Caco-2 (cell line): ENCODE measurements around the gene CCNJ. TPM values are rescaled to one million over a fixed set of nuclear protein-coding genes. Genes with fewer than 3 reads are reported as not detected.

Experiments used
- BruUV-seq: library from RNA; stranded (reverse); fragments of 400-500 nt; replicated peaks from 2 replicates; lab custom pipeline; 2021; lab: Mats Ljungman, UMichigan
- CTCF ChIA-PET: fragments of 300-600 bp; sonication (Branson Sonifier 250); formaldehyde crosslinking; loops from one replicate; lab custom pipeline; 2022; ENCODE audit warnings: antibody characterized with exemption; lab: Charles Lee
- POLR2A ChIA-PET: fragments of 300-600 bp; sonication (Branson Sonifier 250); formaldehyde crosslinking; loops from one replicate; lab custom pipeline; 2022; ENCODE audit warnings: antibody characterized with exemption; lab: Charles Lee
- DNase-seq, 2 experiments: peaks; one replicate each; pipeline versions ENCODE4 v3.0.0 to v3.0.0-alpha.2; 2020 to 2022
- H3K27me3 ChIP-seq: replicated peaks from 2 replicates; pipeline ENCODE4 v1.6.0; 2011; ENCODE audit warnings: low read length; ENCODE audit not compliant: control insufficient read depth, insufficient read depth
- H3K36me3 ChIP-seq: 2 replicates; pipeline ENCODE4 v1.5.1; 2011; ENCODE audit warnings: low read length; ENCODE audit not compliant: control insufficient read depth, insufficient read depth
- H3K4me1 ChIP-seq: fragments of 250-450 bp; sonication (Bioruptor Pico); 2 replicates; pipeline ENCODE4 v1.5.1; 2020; ENCODE audit warnings: mild to moderate bottlenecking
- H3K4me3 ChIP-seq: 2 replicates; pipeline ENCODE4 v1.5.1; 2011; ENCODE audit warnings: low read depth, mild to moderate bottlenecking, control low read depth, low read length
- H3K9me3 ChIP-seq: fragments of 250-450 bp; sonication (Bioruptor Pico); 2 replicates; pipeline ENCODE4 v1.5.1; 2020; ENCODE audit warnings: mild to moderate bottlenecking, moderate library complexity
- H3K27ac Mint-ChIP-seq: one replicate; pipeline ENCODE4 v1.8.0; 2022; ENCODE audit warnings: mixed read lengths; ENCODE audit not compliant: unreplicated experiment
- H3K27me3 Mint-ChIP-seq: one replicate; pipeline ENCODE4 v1.8.0; 2022; ENCODE audit warnings: mixed read lengths; ENCODE audit not compliant: insufficient read depth, unreplicated experiment
- H3K36me3 Mint-ChIP-seq: one replicate; pipeline ENCODE4 v1.8.0; 2022; ENCODE audit warnings: mild to moderate bottlenecking, mixed read lengths; ENCODE audit not compliant: insufficient read depth, unreplicated experiment
- H3K4me1 Mint-ChIP-seq: one replicate; pipeline ENCODE4 v1.8.0; 2022; ENCODE audit warnings: low read depth, mixed read lengths; ENCODE audit not compliant: unreplicated experiment
- H3K4me3 Mint-ChIP-seq: one replicate; pipeline ENCODE4 v1.8.0; 2022; ENCODE audit warnings: mild to moderate bottlenecking, moderate library complexity, mixed read lengths; ENCODE audit not compliant: unreplicated experiment
- H3K9me3 Mint-ChIP-seq: one replicate; pipeline ENCODE4 v1.8.0; 2022; ENCODE audit warnings: mixed read lengths; ENCODE audit not compliant: unreplicated experiment
- CTCF ChIP-seq, 2 experiments: fragments of 200-600 bp in 1 of 2; IDR thresholded peaks; 1 replicate in 1 of 2; 2 replicates in 1 of 2; pipeline versions ENCODE4 v1.5.1 to v1.8.0; 2011 to 2022; ENCODE audit warnings: antibody characterized with exemption in 1 of 2, control low read depth in 1 of 2, inconsistent platforms in 1 of 2, low read depth in 1 of 2, low read length in 1 of 2, mild to moderate bottlenecking in 1 of 2, moderate library complexity in 1 of 2; ENCODE audit not compliant: insufficient read depth in 1 of 2, severe bottlenecking in 1 of 2, unreplicated experiment in 1 of 2
- intact Hi-C: fragments of 100-400 bp; cut with micrococcal nuclease; formaldehyde crosslinking; loops from one replicate; pipeline ENCODE4 v1.10.0; 2022; ENCODE audit not compliant: unreplicated experiment
- total RNA-seq: library from RNA; stranded (reverse); gene quantifications from 2 replicates; pipeline ENCODE4 v1.2.3, GENCODE V29; 2022

CCNJ gene
- total RNA-seq, 1 experiment from 2014 or later = 23.5 TPM

GRCh38 chr10:96082153-96082552 is 38.8 kb downstream of the CCNJ start:
- no peak overlapping the region for H3K27ac Mint-ChIP-seq
- H3K9me3 Mint-ChIP-seq = no peaks in the 10 kb centered on the region
- Histone ChIP-seq H3K27me3 (no peaks in the 10 kb centered on the region), H3K4me3 (no peak overlapping the region), H3K4me1 (no peaks in the 10 kb centered on the region), H3K36me3 (no peaks in the 10 kb centered on the region), H3K9me3 (no peaks in the 10 kb centered on the region)
- no peak overlapping the region for H3K4me3 Mint-ChIP-seq
- intact Hi-C loops = no loop called here
- no peaks in the 10 kb centered on the region for H3K36me3 Mint-ChIP-seq
- CTCF ChIA-PET = no interaction called here
- TF ChIP-seq CTCF (IDR thresholded peaks at IDR 0.05; ENCODE audit: insufficient read depth in 1 of 2, low read depth in 1 of 2, low read length in 1 of 2, severe bottlenecking in 1 of 2, unreplicated experiment in 1 of 2) = no peak
- POLR2A ChIA-PET = interaction anchor here (1.6 kb wide), 1 partner anchor 48 kb away, joined by 7 read pairs; the partner anchor contains the start of gene ZNF518A
- no peaks in the 10 kb centered on the region for H3K4me1 Mint-ChIP-seq
- no peak for DNase-seq
- BruUV-seq = no TSS peak
- H3K27me3 Mint-ChIP-seq = no peaks in the 10 kb centered on the region

- no peaks in the 10 kb centered on the region for H3K9me3 ChIP-seq
- BruUV-seq = no TSS peak
- no peaks in the 10 kb centered on the region for H3K36me3 Mint-ChIP-seq
- H3K4me3 Mint-ChIP-seq = no peak overlapping the region
- intact Hi-C loops = no loop called here
- no peaks in the 10 kb centered on the region for H3K4me1 ChIP-seq
- H3K4me1 Mint-ChIP-seq = no peaks in the 10 kb centered on the region
- H3K27ac Mint-ChIP-seq = no peak overlapping the region
- POLR2A ChIA-PET = interaction anchor here (1.6 kb wide), 1 partner anchor 48 kb away, joined by 7 read pairs; the partner anchor contains the start of gene ZNF518A
- no peaks in the 10 kb centered on the region for H3K27me3 Mint-ChIP-seq
- CTCF ChIA-PET = no interaction called here
- H3K9me3 Mint-ChIP-seq = no peaks in the 10 kb centered on the region
- H3K36me3 ChIP-seq = no peaks in the 10 kb centered on the region
- no peaks in the 10 kb centered on the region for H3K27me3 ChIP-seq
- no peak overlapping the region for H3K4me3 ChIP-seq
- no peak for DNase-seq
- no peak for TF ChIP-seq CTCF (IDR thresholded peaks at IDR 0.05; ENCODE audit: insufficient read depth in 1 of 2, low read depth in 1 of 2, low read length in 1 of 2, severe bottlenecking in 1 of 2, unreplicated experiment in 1 of 2)
These were observed 39.4 kb downstream of the CCNJ start for GRCh38 chr10:96082748-96083147.

GRCh38 chr10:96089116-96089515 is 45.7 kb downstream of the CCNJ start:
- intact Hi-C loops = loop anchor here (1.0 to 2.0 kb wide), 3 partner anchors 41 to 72 kb away; partner anchors contain the start of genes CCNJ and ZNF518A
- peak overlapping the region; percentile 90 for H3K4me3 Mint-ChIP-seq
- Histone ChIP-seq H3K9me3 (no peaks in the 10 kb centered on the region), H3K36me3 (no peaks in the 10 kb centered on the region), H3K27me3 (no peaks in the 10 kb centered on the region), H3K4me1 (peaks cover 16% of the 10 kb centered on the region), H3K4me3 (peak overlapping the region; percentile 75)
- BruUV-seq = no TSS peak
- ChIA-PET CTCF (interaction anchor here (2.2 kb wide), 1 partner anchor 41 kb away, joined by 19 read pairs; the partner anchor contains the start of gene ZNF518A), POLR2A (interaction anchor here (0.6 to 2.3 kb wide), 7 partner anchors 23 to 73 kb away, joined by 3 to 90 read pairs (median 7); partner anchors contain the start of genes CCNJ and ZNF518A)
- H3K4me1 Mint-ChIP-seq = no peaks in the 10 kb centered on the region
- H3K27me3 Mint-ChIP-seq = peaks cover 2% of the 10 kb centered on the region
- no peak for DNase-seq
- peaks cover 15% of the 10 kb centered on the region for H3K36me3 Mint-ChIP-seq
- TF ChIP-seq CTCF (IDR thresholded peaks at IDR 0.05; ENCODE audit: insufficient read depth in 1 of 2, low read depth in 1 of 2, low read length in 1 of 2, severe bottlenecking in 1 of 2, unreplicated experiment in 1 of 2) = peak in 1 of 2 experiments; percentile 14
- H3K27ac Mint-ChIP-seq = peak overlapping the region; percentile 98
- no peaks in the 10 kb centered on the region for H3K9me3 Mint-ChIP-seq
